Pancreas (tissue), 10 donors: ENCODE results near the gene THOC7. TPM values are rescaled to one million over a fixed set of nuclear protein-coding genes. Genes with fewer than 3 reads are reported as not detected.

Experiments
- ATAC-seq, 4 donors: fragments of 200-7000 bp; cut with Tn5 transposase; one replicate each; pipeline versions ENCODE4 v1.8.0 to v1.9.1; 2020; ENCODE audit warnings: mild to moderate bottlenecking in 4 of 4, moderate library complexity in 4 of 4
- DNase-seq, 6 donors: peaks; one replicate each; pipeline ENCODE4 v3.0.0-alpha.2; 2020
- FAIRE-seq: peaks from 2 replicates; lab custom pipeline; 2012; peaks lifted over from hg19 to GRCh38; lab: Jason Lieb, UNC
- H3K27ac ChIP-seq, 4 donors: fragments of 200-600 bp; sonication (generic); 1 replicate in 3 of 4; 2 replicates in 1 of 4; pipeline versions ENCODE4 v1.5.0 to v1.8.0; 2020
- H3K27me3 ChIP-seq, 4 donors: fragments of 200-600 bp; one replicate each; pipeline ENCODE4 v1.8.0; 2021
- H3K36me3 ChIP-seq, 3 donors: fragments of 200-600 bp; sonication (generic) in 1 of 3; one replicate each; pipeline versions ENCODE4 v1.5.0 to v1.8.0; 2020 to 2021
- H3K4me1 ChIP-seq, 3 donors: fragments of 200-600 bp; one replicate each; pipeline ENCODE4 v1.8.0; 2021
- H3K4me3 ChIP-seq, 4 donors: fragments of 200-600 bp; sonication (generic) in 2 of 4; one replicate each; pipeline versions ENCODE4 v1.5.0 to v1.8.0; 2020 to 2021
- H3K9me3 ChIP-seq, 4 donors: fragments of 200-600 bp; one replicate each; pipeline ENCODE4 v1.8.0; 2021
- CTCF ChIP-seq, 4 donors: fragments of 200-600 bp; sonication (generic) in 3 of 4; IDR thresholded peaks; one replicate each; pipeline versions ENCODE4 v1.5.0 to v1.8.0; 2021; ENCODE audit warnings: antibody characterized with exemption in 4 of 4
- WGBS, 2 donors: extraction: QIAGEN DNeasy Blood & Tissue Kit; methylation state at CpG; one replicate each; pipeline ENCODE4 v1.1.7; 2013; 5-methylcytosine and 5-hydroxymethylcytosine counted together
- intact Hi-C, 3 donors: fragments of 100-400 bp; cut with DNase I; formaldehyde crosslinking; loops; one replicate each; pipeline versions ENCODE4 v1.11.1 to v1.14.2; 2022
- polyA plus RNA-seq, 2 donors: library from polyadenylated mRNA; stranded (reverse); fragments of 200-250 nt; gene quantifications; one replicate each; pipeline ENCODE4 v1.2.3, GENCODE V29; 2013
- total RNA-seq, 6 donors: library from RNA; stranded (reverse); fragmentation: NEBNext Ultra II Directional in 4 of 6; extraction: Animal tissue kit (Norgen Biotek cat#: 25700) in 4 of 6; gene quantifications; one replicate each; pipeline versions ENCODE4 v1.2.1 to v1.2.4, GENCODE V29; 2021 to 2023
- donor health status: healthy with polysubstance abuse.
- donor health status: DM: no; HTN: no; CAD: no; lungs with moderate emphysema.
- donor health status: DM: no; HTN: no; CAD: no.
- donor health status: control.
- donor health status: control.
- donor health status: Bipolar disorder and iron deficiency.
- donor health status: DM: yes; HTN: yes; CAD: no.
- donor health status: DM: no; HTN: no; CAD: no.
- donor health status: DM: no; HTN: no; CAD: no.
- donor health status: DM: yes; HTN: yes; CAD: no.

The THOC7 gene
- total and polyA plus RNA-seq, 8 donors: 33.6 to 86.7 (median 40.9) TPM

- no peak for TF ChIP-seq CTCF (IDR thresholded peaks at IDR 0.05)
- DNase-seq (no peak), ATAC-seq (no peak), FAIRE-seq (no peak)
- no peaks in the 10 kb centered on the region for H3K27me3 ChIP-seq
- 70 to 77% methylated on average over 3 of the region's 3 CpGs for WGBS, 2 donors
- no peaks in the 10 kb centered on the region for H3K36me3 ChIP-seq
- no peak overlapping the region for H3K27ac ChIP-seq
- H3K4me1 ChIP-seq: peaks cover 11 to 31% (median 20%) of the 10 kb centered on the region in 3 donors
- intact Hi-C loops: no loop called here
- H3K4me3 ChIP-seq: no peak overlapping the region
- no peaks in the 10 kb centered on the region for H3K9me3 ChIP-seq
Measured at GRCh38 chr3:63874769-63875168, 11.2 kb upstream of the THOC7 start.

GRCh38 chr3:63872135-63872924, 8.7 kb upstream of the THOC7 start:
- DNase-seq (no peak), ATAC-seq (peak; percentile 41 to 72 (median 49)), FAIRE-seq (no peak)
- no peaks in the 10 kb centered on the region for H3K36me3 ChIP-seq
- H3K9me3 ChIP-seq: no peaks in the 10 kb centered on the region
- intact Hi-C loops: no loop called here
- TF ChIP-seq CTCF (IDR thresholded peaks at IDR 0.05): no peak
- no peak overlapping the region for H3K4me3 ChIP-seq
- H3K27ac ChIP-seq: no peak overlapping the region
- H3K4me1 ChIP-seq: peaks cover 11 to 27% (median 14%) of the 10 kb centered on the region in 3 donors
- no peaks in the 10 kb centered on the region for H3K27me3 ChIP-seq
- 64 to 66% methylated on average over 2 of the region's 2 CpGs for WGBS, 2 donors

- ATAC-seq (no peak), FAIRE-seq (no peak), DNase-seq (no peak)
- WGBS, 2 donors: 63 to 69% methylated on average over 2 of the region's 2 CpGs
- no peaks in the 10 kb centered on the region for H3K27me3 ChIP-seq
- no peaks in the 10 kb centered on the region for H3K9me3 ChIP-seq
- no peak overlapping the region for H3K4me3 ChIP-seq
- intact Hi-C loops: no loop called here
- peaks cover 7 to 17% (median 8%) of the 10 kb centered on the region in 3 donors for H3K4me1 ChIP-seq
- no peaks in the 10 kb centered on the region for H3K36me3 ChIP-seq
- no peak for TF ChIP-seq CTCF (IDR thresholded peaks at IDR 0.05)
- no peak overlapping the region for H3K27ac ChIP-seq
Measured at GRCh38 chr3:63870615-63871005, 7.0 kb upstream of the THOC7 start.

- Histone ChIP-seq H3K36me3 (no peaks in the 10 kb centered on the region), H3K4me3 (no peak overlapping the region), H3K27ac (no peak overlapping the region), H3K4me1 (peaks cover 7 to 18% (median 10%) of the 10 kb centered on the region in 3 donors), H3K27me3 (no peaks in the 10 kb centered on the region), H3K9me3 (no peaks in the 10 kb centered on the region)
- DNase-seq: no peak
- no peak for TF ChIP-seq CTCF (IDR thresholded peaks at IDR 0.05)
- intact Hi-C loops: no loop called here
- ATAC-seq: no peak
- no peak for FAIRE-seq
- WGBS, 2 donors: 84 to 91% methylated on average over 3 of the region's 3 CpGs
Measured at GRCh38 chr3:63869940-63870614, 6.5 kb upstream of the THOC7 start.
